Endothelial cell of umbilical vein (primary cell): ENCODE data around the gene ARHGEF12. TPM values are rescaled to one million over a fixed set of nuclear protein-coding genes. Genes with fewer than 3 reads are reported as not detected.

ENCODE experiments used
- BruUV-seq: library from RNA; stranded (reverse); fragments of 400-500 nt; replicated peaks from 2 replicates; lab custom pipeline; 2021; lab: Mats Ljungman, UMichigan
- CTCF ChIA-PET: fragments of 300-600, 350-600 bp; sonication (Branson Sonifier 250); formaldehyde crosslinking; loops from one replicate; lab custom pipeline; 2021; ENCODE audit warnings: antibody characterized with exemption, inconsistent platforms; lab: Charles Lee
- POLR2A ChIA-PET: fragments of 300-600, 350-600 bp; sonication (Branson Sonifier 250); formaldehyde crosslinking; loops from one replicate; lab custom pipeline; 2021; ENCODE audit warnings: antibody characterized with exemption, inconsistent platforms; lab: Charles Lee
- DNase-seq: peaks from one replicate; pipeline ENCODE4 v3.0.0-alpha.2; 2011; ENCODE audit warnings: low read depth, low spot score
- FAIRE-seq: peaks from 2 replicates; lab custom pipeline; 2011; peaks lifted over from hg19 to GRCh38; lab: Jason Lieb, UNC
- H2AFZ ChIP-seq: 2 replicates; pipeline ENCODE4 v1.6.0; 2012; ENCODE audit warnings: low read depth, low read length, control low read depth, inconsistent platforms
- H3K27ac ChIP-seq: 2 replicates; pipeline ENCODE4 v1.5.1; 2011; ENCODE audit warnings: low read depth, mild to moderate bottlenecking, control low read depth, low read length, moderate library complexity; ENCODE audit not compliant: insufficient read depth
- H3K27me3 ChIP-seq, 2 experiments: 2 replicates each; pipeline versions ENCODE4 v1.6.0 to v1.6.1; 2011; ENCODE audit warnings: low read length in 2 of 2, mixed read lengths in 1 of 2; ENCODE audit not compliant: control insufficient read depth in 2 of 2, insufficient read depth in 2 of 2
- H3K36me3 ChIP-seq, 2 experiments: 2 replicates in 1 of 2; 3 replicates in 1 of 2; pipeline ENCODE4 v1.5.1; 2011; ENCODE audit warnings: low read length in 2 of 2, mild to moderate bottlenecking in 1 of 2, moderate library complexity in 1 of 2; ENCODE audit not compliant: control insufficient read depth in 2 of 2, insufficient read depth in 2 of 2; ENCODE audit errors: extremely low read depth in 1 of 2
- H3K4me1 ChIP-seq: 3 replicates; pipeline ENCODE4 v1.5.1; 2011; ENCODE audit warnings: mild to moderate bottlenecking, low read length; ENCODE audit not compliant: control insufficient read depth, insufficient read depth; ENCODE audit errors: extremely low read depth
- H3K4me2 ChIP-seq: 2 replicates; pipeline ENCODE4 v1.6.1; 2011; ENCODE audit warnings: low read length, control low read depth, mixed read lengths; ENCODE audit not compliant: insufficient read depth
- H3K4me3 ChIP-seq, 3 experiments: fragments of 200-600 bp in 1 of 3; sonication (generic), shearing (Covaris generic) in 1 of 3; replicated peaks in 1 of 3; 2 replicates each; pipeline ENCODE4 v1.5.1; 2011 to 2016; ENCODE audit warnings: control low read depth in 3 of 3, low read length in 3 of 3, mild to moderate bottlenecking in 2 of 3, inconsistent platforms in 1 of 3, low read depth in 1 of 3, moderate library complexity in 1 of 3; ENCODE audit not compliant: insufficient read depth in 1 of 3
- H3K79me2 ChIP-seq: 2 replicates; pipeline ENCODE4 v1.6.0; 2012; ENCODE audit warnings: low read length, inconsistent platforms; ENCODE audit not compliant: control insufficient read depth, insufficient read depth
- H3K9ac ChIP-seq: replicated peaks from 2 replicates; pipeline ENCODE3; 2011; ENCODE audit warnings: low read length, control low read depth; ENCODE audit not compliant: insufficient read depth; ENCODE audit errors: extremely low read depth
- H3K9me1 ChIP-seq: replicated peaks from 3 replicates; pipeline ENCODE4 v1.6.0; 2011; ENCODE audit warnings: mild to moderate bottlenecking, low read length; ENCODE audit not compliant: control insufficient read depth, insufficient read depth; ENCODE audit errors: extremely low read depth
- H3K9me3 ChIP-seq: replicated peaks from 2 replicates; pipeline ENCODE4 v1.5.1; 2012; ENCODE audit warnings: low read length, inconsistent platforms; ENCODE audit not compliant: control insufficient read depth, insufficient read depth
- H4K20me1 ChIP-seq: replicated peaks from 2 replicates; pipeline ENCODE3; 2011; ENCODE audit warnings: mild to moderate bottlenecking, low read length; ENCODE audit not compliant: control insufficient read depth, insufficient read depth; ENCODE audit errors: extremely low read depth
- EZH2 ChIP-seq: IDR thresholded peaks from 2 replicates; pipeline ENCODE4 v1.6.1; 2012; ENCODE audit warnings: borderline replicate concordance, low read depth, mild to moderate bottlenecking, moderate library complexity, low read length, inconsistent platforms; ENCODE audit not compliant: severe bottlenecking
- FOS ChIP-seq: IDR thresholded peaks from 2 replicates; pipeline ENCODE4 v1.6.1; 2011; ENCODE audit warnings: mild to moderate bottlenecking, low read length, moderate library complexity, borderline replicate concordance; ENCODE audit not compliant: insufficient read depth
- GATA2 ChIP-seq: IDR thresholded peaks from 2 replicates; pipeline ENCODE4 v1.7.0; 2011; ENCODE audit warnings: low read depth, mild to moderate bottlenecking, moderate library complexity, mixed read lengths, low read length; ENCODE audit not compliant: insufficient read length, insufficient read depth
- JUN ChIP-seq: IDR thresholded peaks from 2 replicates; pipeline ENCODE4 v1.6.1; 2011; ENCODE audit warnings: borderline replicate concordance, low read depth; ENCODE audit not compliant: insufficient read length, insufficient read depth
- MYC ChIP-seq: IDR thresholded peaks from one replicate; pipeline ENCODE4 v1.6.1; 2011; ENCODE audit warnings: mild to moderate bottlenecking, low read depth, low read length
- POLR2A ChIP-seq: IDR thresholded peaks from 2 replicates; pipeline ENCODE4 v1.6.1; 2012; ENCODE audit warnings: low read depth, mild to moderate bottlenecking, control low read depth, low read length
- POLR2AphosphoS5 ChIP-seq: IDR thresholded peaks from 2 replicates; pipeline ENCODE4 v1.6.1; 2012; ENCODE audit warnings: low read depth, mild to moderate bottlenecking, control low read depth, low read length, moderate library complexity; ENCODE audit not compliant: insufficient read depth
- dilution Hi-C: fragments of 300-500 bp; cut with MboI; formaldehyde crosslinking; loops from one replicate; pipeline ENCODE4 v1.15.0; 2019; ENCODE audit warnings: low sequenced_read_pairs; ENCODE audit not compliant: extremely low pct_ligation_motif_present
- intact Hi-C: fragments of 100-400 bp; cut with micrococcal nuclease; formaldehyde crosslinking; loops from one replicate; pipeline ENCODE4 v1.10.0; 2022
- polyA plus RNA-seq, 4 experiments: library from polyadenylated mRNA; depleted of rRNA in 3 of 4; stranded (reverse) in 3 of 4; unstranded in 1 of 4; fragments of >200 nt; gene quantifications; 2 replicates each; pipeline versions ENCODE4 v1.2.1 to v1.2.3, GENCODE V29; 2011 to 2012; ENCODE audit warnings: missing spikeins in 1 of 4
- total RNA-seq: library from RNA; stranded (reverse); gene quantifications from 2 replicates; pipeline ENCODE4 v1.2.3, GENCODE V29; 2021
- TF ChIP-seq, protein P1 (sequence below), 2 donors: IDR thresholded peaks; 1 replicate in 1 of 2; 2 replicates in 1 of 2; pipeline ENCODE4 v1.5.1; 2011; ENCODE audit warnings: low read length in 2 of 2, mild to moderate bottlenecking in 2 of 2, moderate library complexity in 2 of 2, control low read depth in 1 of 2, inconsistent platforms in 1 of 2, low read depth in 1 of 2; ENCODE audit not compliant: insufficient read depth in 1 of 2; ENCODE audit errors: extremely low read depth in 1 of 2
- TF ChIP-seq, protein P2 (sequence below): IDR thresholded peaks from 2 replicates; pipeline ENCODE4 v1.6.1; 2011; ENCODE audit not compliant: insufficient read depth, insufficient read length

ARHGEF12 gene
- total and polyA plus RNA-seq, 2 donors (not counting 3 experiments of a cell fraction or from before 2014, with no cell fraction given), result 20.9 to 125 TPM

DNA sequence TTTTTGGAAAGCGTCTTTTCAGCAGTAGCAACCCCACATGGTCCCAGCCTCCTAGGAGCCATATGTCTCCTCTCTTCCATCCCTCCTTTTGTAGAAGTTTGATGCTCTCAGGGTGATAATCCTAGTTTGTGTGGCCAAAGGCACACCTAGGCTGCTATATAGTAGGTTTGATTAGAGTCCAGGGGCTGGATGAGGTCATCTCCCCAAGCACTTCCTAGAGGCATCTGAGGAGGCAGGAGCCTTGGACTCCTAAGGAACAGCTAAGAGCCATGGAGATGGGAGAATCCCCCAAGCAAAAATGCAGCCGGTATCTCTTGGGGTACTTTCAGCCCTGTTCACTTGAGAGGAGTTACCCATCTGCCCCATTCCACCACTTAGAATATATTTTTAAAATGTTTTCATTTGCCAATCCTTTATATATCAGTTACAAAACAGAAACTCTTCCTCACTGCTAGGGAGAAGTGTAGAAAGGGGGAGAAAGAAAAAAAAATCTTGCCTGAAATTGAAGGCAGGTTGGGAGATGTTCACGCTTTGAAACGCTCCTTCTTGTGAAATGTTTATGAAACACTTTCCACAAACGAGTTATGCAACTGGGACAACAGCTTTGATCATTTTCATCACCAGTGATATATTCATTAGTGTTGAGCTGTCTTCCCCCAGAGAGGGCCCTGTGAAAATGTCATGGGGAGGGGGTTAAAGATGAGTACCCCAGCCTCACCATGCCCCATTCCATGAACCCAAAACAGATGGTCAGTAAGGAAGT is 43.0 kb upstream of the ARHGEF12 start:
- ChIA-PET CTCF (interaction anchor here (0.9 kb wide), 1 partner anchor 10 kb away, joined by 5 read pairs; no protein-coding TSS in a partner anchor), POLR2A (no interaction called here)
- Histone ChIP-seq H3K4me1 (no peaks in the 10 kb centered on the region), H3K27me3 (peaks cover 17 to 20% of the 10 kb centered on the region in 2 experiments), H2AFZ (no peak overlapping the region), H4K20me1 (no peaks in the 10 kb centered on the region), H3K4me3 (no peak overlapping the region), H3K27ac (no peak overlapping the region), H3K36me3 (no peaks in the 10 kb centered on the region), H3K4me2 (no peak overlapping the region), H3K79me2 (no peaks in the 10 kb centered on the region), H3K9me1 (no peaks in the 10 kb centered on the region), H3K9me3 (no peaks in the 10 kb centered on the region), H3K9ac (no peak overlapping the region)
- dilution Hi-C loops (no loop called here), intact Hi-C loops (no loop called here)
- no TSS peak for BruUV-seq
- FAIRE-seq (no peak), DNase-seq (no peak)
- no peak for TF ChIP-seq FOS
- no peak for TF ChIP-seq POLR2A
- no peak for TF ChIP-seq MYC
- TF ChIP-seq GATA2, result no peak
- TF ChIP-seq, protein P1, sequence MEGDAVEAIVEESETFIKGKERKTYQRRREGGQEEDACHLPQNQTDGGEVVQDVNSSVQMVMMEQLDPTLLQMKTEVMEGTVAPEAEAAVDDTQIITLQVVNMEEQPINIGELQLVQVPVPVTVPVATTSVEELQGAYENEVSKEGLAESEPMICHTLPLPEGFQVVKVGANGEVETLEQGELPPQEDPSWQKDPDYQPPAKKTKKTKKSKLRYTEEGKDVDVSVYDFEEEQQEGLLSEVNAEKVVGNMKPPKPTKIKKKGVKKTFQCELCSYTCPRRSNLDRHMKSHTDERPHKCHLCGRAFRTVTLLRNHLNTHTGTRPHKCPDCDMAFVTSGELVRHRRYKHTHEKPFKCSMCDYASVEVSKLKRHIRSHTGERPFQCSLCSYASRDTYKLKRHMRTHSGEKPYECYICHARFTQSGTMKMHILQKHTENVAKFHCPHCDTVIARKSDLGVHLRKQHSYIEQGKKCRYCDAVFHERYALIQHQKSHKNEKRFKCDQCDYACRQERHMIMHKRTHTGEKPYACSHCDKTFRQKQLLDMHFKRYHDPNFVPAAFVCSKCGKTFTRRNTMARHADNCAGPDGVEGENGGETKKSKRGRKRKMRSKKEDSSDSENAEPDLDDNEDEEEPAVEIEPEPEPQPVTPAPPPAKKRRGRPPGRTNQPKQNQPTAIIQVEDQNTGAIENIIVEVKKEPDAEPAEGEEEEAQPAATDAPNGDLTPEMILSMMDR (IDR thresholded peaks at IDR 0.05; ENCODE audit: extremely low read depth in 1 of 2, insufficient read depth in 1 of 2, low read depth in 1 of 2, low read length in 2 of 2), result no peak
- TF ChIP-seq POLR2AphosphoS5, result no peak
- TF ChIP-seq JUN, result no peak
- TF ChIP-seq, protein P2, sequence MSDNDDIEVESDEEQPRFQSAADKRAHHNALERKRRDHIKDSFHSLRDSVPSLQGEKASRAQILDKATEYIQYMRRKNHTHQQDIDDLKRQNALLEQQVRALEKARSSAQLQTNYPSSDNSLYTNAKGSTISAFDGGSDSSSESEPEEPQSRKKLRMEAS, result no peak
- no peak for TF ChIP-seq EZH2
